Immature natural killer cell (primary cell): ENCODE data around the gene CELA2B. TPM values are rescaled to one million over a fixed set of nuclear protein-coding genes. Genes with fewer than 3 reads are reported as not detected.
A peak's percentile ranks its signal among the peaks of the same experiment; 100 is the strongest.
"Not testable (repeated sequence)": the region's sequence is repeated elsewhere in the genome, so short reads cannot be mapped to it uniquely, and the experiment has no call there.

ENCODE experiments used
- DNase-seq, 3 donors: peaks; one replicate each; pipeline ENCODE4 v3.0.0; 2022; ENCODE audit warnings: mixed read lengths in 1 of 3
- H3K27ac Mint-ChIP-seq, 6 donors: one replicate each; pipeline ENCODE4 v1.8.0; 2020; ENCODE audit warnings: mixed read lengths in 6 of 6, mild to moderate bottlenecking in 5 of 6, inconsistent platforms in 4 of 6, moderate library complexity in 3 of 6
- H3K27me3 Mint-ChIP-seq, 3 donors: one replicate each; pipeline ENCODE4 v1.8.0; 2020 to 2021; ENCODE audit warnings: low read depth in 3 of 3, mild to moderate bottlenecking in 3 of 3, mixed read lengths in 3 of 3, moderate library complexity in 3 of 3, inconsistent platforms in 1 of 3
- H3K36me3 Mint-ChIP-seq, 3 donors: one replicate each; pipeline ENCODE4 v1.8.0; 2020; ENCODE audit warnings: mixed read lengths in 3 of 3, inconsistent platforms in 2 of 3, mild to moderate bottlenecking in 2 of 3
- H3K4me1 Mint-ChIP-seq, 2 donors: one replicate each; pipeline ENCODE4 v1.8.0; 2020; ENCODE audit warnings: inconsistent platforms in 2 of 2, mild to moderate bottlenecking in 2 of 2, mixed read lengths in 2 of 2, moderate library complexity in 1 of 2
- H3K4me3 Mint-ChIP-seq, 5 donors: one replicate each; pipeline ENCODE4 v1.8.0; 2020; ENCODE audit warnings: mild to moderate bottlenecking in 5 of 5, mixed read lengths in 5 of 5, inconsistent platforms in 3 of 5, moderate library complexity in 3 of 5
- H3K9me3 Mint-ChIP-seq, 6 donors: one replicate each; pipeline ENCODE4 v1.8.0; 2020; ENCODE audit warnings: mild to moderate bottlenecking in 6 of 6, mixed read lengths in 6 of 6, inconsistent platforms in 4 of 6, moderate library complexity in 3 of 6
- polyA plus RNA-seq, 3 donors: library from polyadenylated mRNA; unstranded; fragments of 300-500 nt; fragmentation: Illumina TruSeq; gene quantifications; one replicate each; pipeline ENCODE4 v1.2.3, GENCODE V29; 2021

CELA2B gene
- polyA plus RNA-seq, 3 donors from 2014 or later: not detected

GRCh38 chr1:15485636-15486035 lies 9.7 kb downstream of the CELA2B start:
- H3K27me3 Mint-ChIP-seq: no peaks in the 10 kb centered on the region
- peaks cover 18 to 21% (median 21%) of the 10 kb centered on the region in 3 donors for H3K36me3 Mint-ChIP-seq
- no peak overlapping the region for H3K4me3 Mint-ChIP-seq

GRCh38 chr1:15486844-15487610 lies 11.1 kb downstream of the CELA2B start:
- H3K27ac Mint-ChIP-seq: not testable (repeated sequence)

More at GRCh38 chr1:15485636-15486035, 9.7 kb downstream of the CELA2B start:
- Mint-ChIP-seq H3K9me3 (no peaks in the 10 kb centered on the region), H3K27ac (no peak overlapping the region), H3K4me1 (no peaks in the 10 kb centered on the region)
- no peak for DNase-seq

GRCh38 chr1:15488371-15488770 lies 12.5 kb downstream of the CELA2B start:
- Mint-ChIP-seq H3K4me1 (no peaks in the 10 kb centered on the region), H3K27ac (peak overlapping the region in 1 of 6 donors; percentile 22), H3K36me3 (peaks cover 23 to 34% (median 29%) of the 10 kb centered on the region in 3 donors), H3K9me3 (no peaks in the 10 kb centered on the region), H3K27me3 (no peaks in the 10 kb centered on the region), H3K4me3 (no peak overlapping the region)
- DNase-seq: no peak

More at GRCh38 chr1:15486844-15487610, 11.1 kb downstream of the CELA2B start:
- not testable (repeated sequence) for H3K4me1 Mint-ChIP-seq, DNase-seq, H3K9me3 Mint-ChIP-seq, H3K27me3 Mint-ChIP-seq, H3K4me3 Mint-ChIP-seq
- H3K36me3 Mint-ChIP-seq: peaks cover 21 to 25% (median 25%) of the 10 kb centered on the region in 3 donors

DNA sequence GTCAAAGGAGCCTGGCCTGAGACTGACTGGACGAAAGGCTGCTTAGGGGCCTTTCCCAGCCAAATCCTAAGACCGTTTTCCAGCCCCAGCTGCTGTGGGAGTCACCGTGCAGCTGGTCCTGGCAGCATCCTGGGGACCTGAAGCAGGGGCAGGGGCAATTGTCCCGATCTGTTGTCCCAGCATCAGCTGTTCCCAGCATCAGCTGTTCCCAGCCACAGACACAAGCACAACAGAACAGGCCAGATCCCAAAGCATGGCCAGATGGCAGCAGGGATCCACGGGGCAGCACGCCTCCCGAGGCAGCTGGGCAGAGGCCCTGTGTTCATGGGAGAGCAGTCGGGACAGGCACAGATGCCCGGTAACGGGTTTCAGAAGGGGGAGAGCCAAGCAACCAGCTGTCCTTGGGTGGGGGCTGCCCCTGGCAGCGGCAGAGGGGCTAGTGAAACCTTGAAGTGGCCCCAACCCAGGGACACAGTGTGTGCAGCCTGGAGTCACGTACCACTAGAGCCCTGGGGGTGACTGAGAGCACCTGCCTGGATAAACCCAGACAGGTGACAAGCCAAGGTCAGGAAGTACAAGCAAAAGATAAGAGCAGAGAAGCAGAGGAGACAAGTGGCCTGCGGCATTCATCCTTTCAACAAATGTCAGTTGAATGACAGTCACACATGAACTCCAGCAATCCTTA lies 13.3 kb downstream of the CELA2B start:
- no peaks in the 10 kb centered on the region for H3K4me1 Mint-ChIP-seq
- DNase-seq: no peak
- peaks cover 23 to 33% (median 29%) of the 10 kb centered on the region in 3 donors for H3K36me3 Mint-ChIP-seq
- no peaks in the 10 kb centered on the region for H3K27me3 Mint-ChIP-seq
- H3K27ac Mint-ChIP-seq: no peak overlapping the region
- no peaks in the 10 kb centered on the region for H3K9me3 Mint-ChIP-seq
- no peak overlapping the region for H3K4me3 Mint-ChIP-seq

- H3K4me1 Mint-ChIP-seq, H3K9me3 Mint-ChIP-seq, DNase-seq, H3K27ac Mint-ChIP-seq, H3K27me3 Mint-ChIP-seq, H3K4me3 Mint-ChIP-seq: not testable (repeated sequence)
- peaks cover 26 to 40% (median 31%) of the 10 kb centered on the region in 3 donors for H3K36me3 Mint-ChIP-seq
Measured at GRCh38 chr1:15491010-15491409, 15.1 kb downstream of the CELA2B start.

- Mint-ChIP-seq H3K27me3 (no peaks in the 10 kb centered on the region), H3K27ac (no peak overlapping the region)
Measured at GRCh38 chr1:15492596-15492995, 16.7 kb downstream of the CELA2B start.

DNA sequence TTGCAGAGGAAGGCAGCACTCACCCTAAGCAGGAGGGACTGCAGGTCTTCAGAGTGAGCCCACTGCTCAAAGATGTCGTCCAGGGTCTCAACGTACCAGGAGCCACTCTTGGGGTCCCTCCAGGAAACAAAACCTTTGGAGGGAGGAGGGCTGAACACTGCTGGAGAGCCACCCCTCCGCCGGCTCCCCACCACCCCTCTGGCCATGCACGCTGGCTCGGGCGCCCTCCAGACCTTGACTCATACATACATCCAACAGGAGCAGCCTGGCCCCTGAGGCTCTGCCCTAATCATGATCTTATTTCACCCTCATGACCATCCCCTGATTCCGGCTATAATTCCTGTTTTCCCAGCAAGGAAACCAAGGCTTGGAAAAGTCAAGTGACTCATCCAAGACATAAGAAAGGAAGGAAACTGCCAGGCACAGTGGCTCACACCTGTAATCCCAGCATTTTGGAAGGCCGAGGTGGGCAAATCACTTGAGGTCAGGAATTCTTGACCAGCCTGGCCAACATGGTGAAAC lies 18.0 kb downstream of the CELA2B start:
- H3K4me1 Mint-ChIP-seq: no peaks in the 10 kb centered on the region
- H3K27ac Mint-ChIP-seq: no peak overlapping the region
- H3K4me3 Mint-ChIP-seq: no peak overlapping the region
- no peaks in the 10 kb centered on the region for H3K9me3 Mint-ChIP-seq
- peaks cover 24 to 36% (median 31%) of the 10 kb centered on the region in 3 donors for H3K36me3 Mint-ChIP-seq
- no peak for DNase-seq
- no peaks in the 10 kb centered on the region for H3K27me3 Mint-ChIP-seq

More at GRCh38 chr1:15492596-15492995, 16.7 kb downstream of the CELA2B start:
- no peak for DNase-seq
- no peak overlapping the region for H3K4me3 Mint-ChIP-seq
- peaks cover 22 to 36% (median 29%) of the 10 kb centered on the region in 3 donors for H3K36me3 Mint-ChIP-seq
- H3K4me1 Mint-ChIP-seq: no peaks in the 10 kb centered on the region
- H3K9me3 Mint-ChIP-seq: no peaks in the 10 kb centered on the region

DNA sequence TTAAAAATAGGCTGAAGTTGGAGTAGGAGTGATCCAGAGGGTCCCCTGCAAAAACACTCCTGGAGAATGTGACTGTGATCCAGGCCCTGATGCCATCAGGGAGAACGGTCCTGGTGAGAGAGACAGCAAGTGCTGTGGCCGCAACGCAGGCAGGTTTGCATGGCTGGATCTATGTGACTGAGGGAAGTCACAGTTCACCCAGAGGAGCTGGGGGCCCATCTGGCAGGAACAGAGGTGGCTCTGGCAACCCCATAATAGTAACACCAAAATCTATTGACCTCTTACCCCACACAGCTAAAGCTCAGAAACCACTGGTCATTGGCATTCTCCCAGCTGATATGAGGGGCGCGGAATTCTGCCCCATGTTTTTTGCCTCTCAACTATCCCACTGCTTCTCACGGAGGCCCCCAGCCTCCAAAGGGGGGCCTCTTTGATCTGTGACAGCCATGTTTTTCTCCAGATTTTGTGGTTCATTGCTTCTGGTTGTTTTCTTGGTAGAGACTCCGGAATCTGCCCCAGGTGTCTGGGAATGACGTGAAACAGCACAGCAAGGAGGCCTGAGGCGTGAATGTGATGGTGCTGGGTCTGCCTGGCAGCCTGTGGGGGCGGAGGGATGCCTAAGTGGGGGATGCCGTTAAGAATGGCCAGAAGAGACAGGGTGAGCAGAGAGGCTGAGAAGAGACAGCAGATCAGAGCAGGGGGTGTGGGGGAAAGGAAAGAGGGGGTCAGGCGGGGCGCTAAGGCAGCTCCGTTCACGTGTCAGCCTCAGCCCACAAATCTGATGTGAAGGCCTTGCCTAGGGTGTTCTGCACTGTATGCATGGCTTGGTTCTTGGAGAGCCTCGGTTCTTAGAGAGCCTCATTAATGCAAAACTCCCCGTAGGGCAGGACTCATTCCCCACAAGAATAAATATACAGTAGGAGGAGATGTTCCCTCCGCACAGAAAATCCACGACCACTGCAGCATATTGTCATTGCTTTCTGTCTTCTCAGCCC lies 24.6 kb downstream of the CELA2B start:
- Mint-ChIP-seq H3K27me3 (no peaks in the 10 kb centered on the region), H3K36me3 (peaks cover 18 to 21% (median 20%) of the 10 kb centered on the region in 3 donors), H3K9me3 (no peaks in the 10 kb centered on the region), H3K4me1 (no peaks in the 10 kb centered on the region), H3K27ac (no peak overlapping the region), H3K4me3 (no peak overlapping the region)
- DNase-seq: no peak

GRCh38 chr1:15501208-15502032 lies 25.5 kb downstream of the CELA2B start:
- no peaks in the 10 kb centered on the region for H3K9me3 Mint-ChIP-seq
- no peaks in the 10 kb centered on the region for H3K4me1 Mint-ChIP-seq
- DNase-seq: peak; percentile 13 to 30 (median 23)
- peak overlapping the region in 1 of 6 donors; percentile 66 for H3K27ac Mint-ChIP-seq
- no peak overlapping the region for H3K4me3 Mint-ChIP-seq
- H3K36me3 Mint-ChIP-seq: peaks cover 9 to 12% (median 11%) of the 10 kb centered on the region in 3 donors
- no peaks in the 10 kb centered on the region for H3K27me3 Mint-ChIP-seq

GRCh38 chr1:15504436-15504835 lies 28.5 kb downstream of the CELA2B start:
- no peak overlapping the region for H3K27ac Mint-ChIP-seq
- H3K36me3 Mint-ChIP-seq: peaks cover 3 to 13% (median 5%) of the 10 kb centered on the region in 3 donors
- H3K4me1 Mint-ChIP-seq: no peaks in the 10 kb centered on the region
- H3K27me3 Mint-ChIP-seq: peaks cover 0 to under 1% (median 0%) of the 10 kb centered on the region in 3 donors
- H3K9me3 Mint-ChIP-seq: no peaks in the 10 kb centered on the region
- H3K4me3 Mint-ChIP-seq: no peak overlapping the region
- DNase-seq: no peak

- Mint-ChIP-seq H3K27me3 (peaks cover 0 to 3% (median 0%) of the 10 kb centered on the region in 3 donors), H3K36me3 (peaks cover 0 to 16% (median 3%) of the 10 kb centered on the region in 3 donors), H3K4me3 (no peak overlapping the region), H3K27ac (no peak overlapping the region), H3K9me3 (no peaks in the 10 kb centered on the region), H3K4me1 (peaks cover 0 to 8% of the 10 kb centered on the region in 2 donors)
- no peak for DNase-seq
Measured at GRCh38 chr1:15506831-15507230, 30.9 kb downstream of the CELA2B start.

DNA sequence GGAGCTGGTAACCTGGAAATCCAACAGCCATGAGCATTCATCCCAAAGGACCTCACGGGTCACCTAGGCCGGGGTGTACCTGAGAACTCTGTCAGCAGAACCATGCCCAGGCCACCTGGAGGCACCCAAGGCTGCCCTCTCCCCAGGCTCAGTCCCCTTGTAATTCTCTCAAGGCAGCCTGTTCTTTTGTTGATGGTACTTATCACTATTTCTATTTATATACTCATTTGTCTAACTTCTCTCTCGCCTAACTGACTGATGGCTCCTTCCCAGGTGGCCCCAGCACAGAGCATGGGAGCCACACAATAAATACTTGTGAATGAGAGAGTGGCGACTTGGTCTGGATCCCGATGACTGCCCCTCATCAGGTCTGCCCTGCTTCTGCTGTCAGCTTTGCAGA lies 31.4 kb downstream of the CELA2B start:
- Mint-ChIP-seq H3K27ac (no peak overlapping the region), H3K9me3 (no peaks in the 10 kb centered on the region), H3K36me3 (peaks cover 0 to 21% (median 3%) of the 10 kb centered on the region in 3 donors), H3K27me3 (peaks cover 0 to 3% (median 0%) of the 10 kb centered on the region in 3 donors), H3K4me3 (no peak overlapping the region), H3K4me1 (peaks cover 0 to 8% of the 10 kb centered on the region in 2 donors)
- DNase-seq: no peak
